NCI-H526 (cell line): ENCODE measurements around the gene PNMA6E.

Source experiments
- DNase-seq, 2 experiments: peaks; one replicate each; lab custom pipeline; 2025; lab: John Stamatoyannopoulos, UW

PNMA6E gene

GRCh38 chrX:153401133-153401764 is at the start of gene PNMA6E:
Gene PNMA6E (minus strand): TSS chrX:153401350. CDS start chrX:153398849, 2,501 bp downstream.
- no peak for DNase-seq

GRCh38 chrX:153450949-153451277 is 49.8 kb upstream of the PNMA6E start:
- no peak for DNase-seq

- DNase-seq: no peak
These were observed 49.2 kb upstream of the PNMA6E start for GRCh38 chrX:153450114-153450948.

GRCh38 chrX:153449368-153450113 is 48.4 kb upstream of the PNMA6E start:
- DNase-seq: no peak

GRCh38 chrX:153448556-153449367 is 47.6 kb upstream of the PNMA6E start:
- no peak for DNase-seq

GRCh38 chrX:153447581-153447960 is 46.4 kb upstream of the PNMA6E start:
- DNase-seq: no peak

- no peak for DNase-seq
These were observed 45.9 kb upstream of the PNMA6E start for GRCh38 chrX:153446950-153447580.

GRCh38 chrX:153446636-153446936 is 45.4 kb upstream of the PNMA6E start:
- DNase-seq: no peak

GRCh38 chrX:153445856-153446635 is 44.9 kb upstream of the PNMA6E start, which contains the start of gene TREX2:
Gene TREX2 (minus strand): TSS chrX:153446056. CDS start chrX:153445430, 626 bp downstream.
- no peak for DNase-seq

GRCh38 chrX:153445106-153445855 is 44.1 kb upstream of the PNMA6E start:
- no peak for DNase-seq

- no peak for DNase-seq
These were observed 43.3 kb upstream of the PNMA6E start for GRCh38 chrX:153444333-153445011.

GRCh38 chrX:153443476-153444332 is 42.6 kb upstream of the PNMA6E start:
- DNase-seq: no peak

GRCh38 chrX:153442463-153442862 is 41.3 kb upstream of the PNMA6E start:
- no peak for DNase-seq

GRCh38 chrX:153441981-153442380 is 40.8 kb upstream of the PNMA6E start:
- no peak for DNase-seq

GRCh38 chrX:153441296-153441695 is 40.1 kb upstream of the PNMA6E start:
- no peak for DNase-seq

GRCh38 chrX:153440556-153441135 is 39.5 kb upstream of the PNMA6E start:
- DNase-seq: no peak

GRCh38 chrX:153439977-153440376 is 38.8 kb upstream of the PNMA6E start:
- no peak for DNase-seq

- peak; percentile 22 to 66 for DNase-seq
These were observed 37.4 kb upstream of the PNMA6E start for GRCh38 chrX:153438532-153438931.
